Tibial artery (tissue), 4 donors: Measurements from ENCODE around the gene PRXL2B.
"Not testable (repeated sequence)": the region's sequence is repeated elsewhere in the genome, so short reads cannot be mapped to it uniquely, and the experiment has no call there.

Experiments used
- DNase-seq, 2 donors: peaks; one replicate each; pipeline ENCODE4 v3.0.0-alpha.2; 2019
- H3K27ac ChIP-seq, 2 donors: fragments of 200-600 bp; sonication (generic) in 1 of 2; 1 replicate in 1 of 2; 2 replicates in 1 of 2; pipeline ENCODE4 v1.5.1; 2018 to 2019; ENCODE audit warnings: mild to moderate bottlenecking in 1 of 2
- H3K27me3 ChIP-seq, 2 donors: fragments of 200-600 bp; sonication (generic) in 1 of 2; one replicate each; pipeline versions ENCODE4 v1.5.1 to v1.6.0; 2016 to 2019
- H3K36me3 ChIP-seq, 3 donors: fragments of 200-600 bp; sonication (generic) in 2 of 3; one replicate each; pipeline ENCODE4 v1.5.1; 2016 to 2019; ENCODE audit warnings: mild to moderate bottlenecking in 2 of 3
- H3K4me1 ChIP-seq, 4 donors: fragments of 200-600 bp; sonication (generic) in 2 of 4; 1 replicate in 3 of 4; 2 replicates in 1 of 4; pipeline ENCODE4 v1.5.1; 2016 to 2019
- H3K4me3 ChIP-seq, 2 donors: fragments of 200-600 bp; sonication (generic) in 1 of 2; 1 replicate in 1 of 2; 2 replicates in 1 of 2; pipeline ENCODE4 v1.5.1; 2018 to 2019; ENCODE audit warnings: mild to moderate bottlenecking in 2 of 2
- H3K9me3 ChIP-seq, 3 donors: fragments of 200-600 bp; sonication (generic) in 1 of 3; one replicate each; pipeline ENCODE4 v1.5.1; 2016 to 2019
- CTCF ChIP-seq, 2 experiments: fragments of 200-600 bp in 1 of 2; fragments of 450-650 bp in 1 of 2; IDR thresholded peaks; one replicate each; pipeline ENCODE4 v1.5.1; 2017 to 2019; ENCODE audit warnings: antibody characterized with exemption in 2 of 2, mild to moderate bottlenecking in 1 of 2, moderate library complexity in 1 of 2
- intact Hi-C: fragments of 100-400 bp; cut with DNase I; formaldehyde crosslinking; loops from one replicate; pipeline ENCODE4 v1.15.0; 2023; ENCODE audit warnings: low total_unique reads

Gene PRXL2B

GRCh38 chr1:2571348-2571747 is 15.2 kb upstream of the PRXL2B start:
- Histone ChIP-seq H3K4me3 (no peak overlapping the region), H3K36me3 (no peaks in the 10 kb centered on the region), H3K4me1 (no peaks in the 10 kb centered on the region), H3K9me3 (peaks cover 0 to 4% (median 0%) of the 10 kb centered on the region in 3 donors), H3K27me3 (peaks cover 0 to 21% of the 10 kb centered on the region in 2 donors), H3K27ac (no peak overlapping the region)
- no peak for TF ChIP-seq CTCF (IDR thresholded peaks at IDR 0.05)
- no peak for DNase-seq
- intact Hi-C loops = no loop called here

GRCh38 chr1:2573250-2573920 is 13.2 kb upstream of the PRXL2B start:
- H3K36me3 ChIP-seq = no peaks in the 10 kb centered on the region
- H3K27me3 ChIP-seq = peaks cover 0 to 16% of the 10 kb centered on the region in 2 donors
- DNase-seq = no peak
- no peak for TF ChIP-seq CTCF (IDR thresholded peaks at IDR 0.05)
- no peak overlapping the region for H3K27ac ChIP-seq
- intact Hi-C loops = no loop called here
- peaks cover 0 to 4% (median 0%) of the 10 kb centered on the region in 3 donors for H3K9me3 ChIP-seq
- H3K4me1 ChIP-seq = peaks cover 0 to 7% (median 0%) of the 10 kb centered on the region in 4 donors
- H3K4me3 ChIP-seq = no peak overlapping the region

- TF ChIP-seq CTCF (IDR thresholded peaks at IDR 0.05) = no peak
- Histone ChIP-seq H3K36me3 (no peaks in the 10 kb centered on the region), H3K9me3 (peaks cover 0 to 4% (median 0%) of the 10 kb centered on the region in 3 donors), H3K4me1 (peaks cover 0 to 8% (median 0%) of the 10 kb centered on the region in 4 donors), H3K27ac (no peak overlapping the region), H3K4me3 (no peak overlapping the region), H3K27me3 (peaks cover 0 to 21% of the 10 kb centered on the region in 2 donors)
- no peak for DNase-seq
- intact Hi-C loops = no loop called here
Measured at GRCh38 chr1:2574350-2574749, 12.2 kb upstream of the PRXL2B start.

- Histone ChIP-seq H3K27me3 (peaks cover 0 to 35% of the 10 kb centered on the region in 2 donors), H3K36me3 (no peaks in the 10 kb centered on the region), H3K4me3 (no peak overlapping the region), H3K27ac (no peak overlapping the region), H3K4me1 (peaks cover 0 to 8% (median 0%) of the 10 kb centered on the region in 4 donors), H3K9me3 (peaks cover 0 to 4% (median 0%) of the 10 kb centered on the region in 3 donors)
- intact Hi-C loops = no loop called here
- DNase-seq = no peak
- TF ChIP-seq CTCF (IDR thresholded peaks at IDR 0.05) = no peak
Measured at GRCh38 chr1:2575801-2576663, 10.5 kb upstream of the PRXL2B start.

- intact Hi-C loops, H3K4me3 ChIP-seq, H3K9me3 ChIP-seq, H3K27ac ChIP-seq, H3K4me1 ChIP-seq, H3K36me3 ChIP-seq, DNase-seq: not testable (repeated sequence)
- peaks cover 0 to 41% of the 10 kb centered on the region in 2 donors for H3K27me3 ChIP-seq
Measured at GRCh38 chr1:2577565-2578075, 9.0 kb upstream of the PRXL2B start.

- H3K4me3 ChIP-seq = no peak overlapping the region
- intact Hi-C loops = no loop called here
Measured at GRCh38 chr1:2578758-2579118, 7.8 kb upstream of the PRXL2B start.

More at GRCh38 chr1:2578758-2579118, 7.8 kb upstream of the PRXL2B start:
- Histone ChIP-seq H3K27me3 (peaks cover 0 to 41% of the 10 kb centered on the region in 2 donors), H3K27ac (no peak overlapping the region), H3K9me3 (no peaks in the 10 kb centered on the region), H3K36me3 (no peaks in the 10 kb centered on the region), H3K4me1 (peaks cover 0 to 13% (median 0%) of the 10 kb centered on the region in 4 donors)
- no peak for TF ChIP-seq CTCF (IDR thresholded peaks at IDR 0.05)
- no peak for DNase-seq
